HG03521 (cell line): Measurements from ENCODE around the gene PISD.
A peak's percentile ranks its signal among the peaks of the same experiment; 100 is the strongest.

ENCODE experiments used
- ATAC-seq: cut with Tn5 transposase; IDR thresholded peaks from one replicate; pipeline ENCODE4 v1.9.1; 2021; ENCODE audit warnings: mild to moderate bottlenecking, moderate library complexity; ENCODE audit not compliant: unreplicated experiment

The PISD gene

DNA sequence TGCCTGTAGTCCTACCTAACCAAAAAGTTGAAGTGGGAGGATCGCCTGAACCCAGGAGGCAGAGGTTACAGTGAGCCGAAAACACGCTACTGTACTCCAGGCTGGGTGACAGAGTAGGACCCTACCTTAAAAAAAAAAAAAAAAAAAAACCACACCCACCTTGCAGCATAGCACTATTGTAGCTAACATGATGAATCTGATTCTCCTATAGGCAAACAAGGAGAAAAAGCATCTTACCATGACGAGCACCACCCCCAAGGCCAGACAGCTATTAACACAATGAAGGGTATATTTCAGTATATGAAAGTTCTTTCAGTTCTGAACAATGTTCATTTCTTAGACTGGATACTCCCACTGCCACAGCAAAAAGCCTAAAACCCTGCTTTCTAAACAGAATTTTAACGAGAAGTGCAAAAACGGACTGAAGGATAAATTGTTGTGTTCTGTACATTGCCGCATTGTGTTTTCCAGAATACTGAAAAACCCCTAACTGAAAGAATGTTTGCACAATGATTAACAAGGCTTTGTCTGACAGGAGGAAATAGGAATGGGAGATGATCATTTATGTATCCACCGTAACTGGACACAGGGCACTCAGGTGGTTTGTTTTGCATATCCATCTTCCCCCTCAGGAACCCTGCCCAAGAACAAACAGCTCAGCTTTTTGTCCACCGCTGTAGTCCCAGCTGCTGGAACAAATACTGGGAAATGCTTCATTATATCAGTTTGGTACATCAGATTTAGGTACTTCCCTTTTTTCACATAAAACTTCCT, 8.9 kb downstream of the PISD start:
- ATAC-seq: no peak

DNA sequence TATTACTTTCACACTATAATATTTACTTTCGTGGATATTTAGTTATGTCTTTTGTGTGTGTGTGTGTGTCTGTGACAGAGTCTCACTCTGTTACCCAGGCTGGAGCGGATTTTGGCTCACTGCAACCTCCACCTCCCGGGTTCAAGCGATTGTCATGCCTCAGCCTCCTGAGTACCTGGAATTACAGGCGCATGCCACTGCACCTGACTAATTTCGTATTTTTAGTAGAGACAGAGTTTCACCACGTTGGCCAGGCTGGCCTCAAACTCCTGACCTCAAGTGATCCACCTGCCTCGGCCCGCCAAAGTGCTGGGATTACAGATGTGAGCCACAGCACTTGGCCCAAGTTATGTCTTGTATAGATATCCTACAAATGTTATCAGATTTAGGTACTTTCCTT, 9.9 kb downstream of the PISD start:
- no peak for ATAC-seq

DNA sequence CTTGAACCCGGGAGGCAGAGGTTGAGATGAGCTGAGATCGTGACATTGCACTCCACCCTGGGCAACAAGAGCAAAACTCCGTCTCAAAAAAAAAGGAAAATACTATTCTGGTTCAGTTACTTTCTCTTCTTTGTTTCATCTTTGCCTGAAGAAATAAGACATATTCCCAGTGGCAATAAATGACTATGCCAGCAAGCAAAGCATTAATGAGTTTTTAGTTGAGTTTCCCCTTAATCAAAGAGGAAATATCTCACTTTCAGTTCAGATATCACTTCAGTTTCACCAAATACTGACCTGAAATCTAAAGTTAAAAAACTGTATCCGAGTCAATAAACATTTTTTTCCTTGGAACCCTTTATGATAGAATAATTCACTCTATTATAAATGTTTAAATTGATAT, 10.4 kb downstream of the PISD start:
- no peak for ATAC-seq

DNA sequence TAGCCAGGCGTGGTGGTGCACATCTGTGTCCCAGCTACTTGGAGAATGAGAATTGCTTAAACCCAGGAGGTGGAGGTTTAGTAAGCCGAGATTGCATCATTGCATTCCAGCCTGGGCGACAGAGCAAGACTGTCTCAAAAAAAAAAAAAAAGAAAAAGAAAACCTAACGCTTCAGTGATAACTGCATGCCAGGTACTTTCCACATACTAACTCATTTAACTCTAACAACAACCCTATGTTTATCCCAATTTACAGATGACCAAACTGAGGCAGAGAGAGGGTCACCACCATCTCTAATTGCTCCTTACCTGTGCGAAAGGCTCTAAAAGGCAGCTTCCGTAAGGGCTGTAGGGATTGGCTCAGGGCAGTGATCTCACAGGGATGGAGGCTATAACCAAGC, 11.6 kb downstream of the PISD start:
- ATAC-seq: no peak

DNA sequence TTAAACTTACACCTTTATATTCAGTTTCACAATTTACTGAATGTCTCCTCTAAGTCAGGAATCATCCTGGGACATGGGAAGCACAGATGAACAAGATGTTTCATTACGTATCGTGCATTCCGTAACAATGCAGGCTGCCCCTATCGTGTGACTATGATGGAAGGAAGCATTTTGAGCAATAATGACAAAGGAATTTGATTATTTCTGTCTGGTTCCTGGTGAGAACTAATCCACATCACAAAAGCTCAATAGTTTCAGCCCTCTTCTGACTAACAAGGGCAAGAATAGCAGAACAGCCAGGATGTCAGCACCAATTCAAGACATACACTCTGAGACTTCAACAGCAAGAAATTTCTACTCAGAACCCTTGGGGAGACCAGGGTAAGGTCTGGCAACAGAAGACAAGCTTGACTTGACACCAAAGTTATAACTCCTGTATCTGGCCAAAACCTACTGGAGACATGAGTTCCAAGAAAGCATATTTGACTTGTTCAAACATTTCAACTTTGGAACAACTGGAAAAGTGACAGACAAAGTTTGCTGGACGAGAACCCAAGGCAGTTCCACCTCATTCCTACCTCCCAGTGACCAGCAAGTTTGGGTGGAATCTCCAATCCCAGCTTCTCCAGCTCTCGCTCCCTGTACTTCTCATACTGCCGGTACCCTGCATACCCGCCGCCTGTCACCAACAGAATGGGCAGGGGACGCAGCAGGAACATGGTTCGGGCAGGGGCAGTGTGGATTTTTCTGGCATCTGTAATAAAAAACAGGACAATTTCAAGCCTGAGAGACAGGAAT, 14.3 kb downstream of the PISD start:
- no peak for ATAC-seq

DNA sequence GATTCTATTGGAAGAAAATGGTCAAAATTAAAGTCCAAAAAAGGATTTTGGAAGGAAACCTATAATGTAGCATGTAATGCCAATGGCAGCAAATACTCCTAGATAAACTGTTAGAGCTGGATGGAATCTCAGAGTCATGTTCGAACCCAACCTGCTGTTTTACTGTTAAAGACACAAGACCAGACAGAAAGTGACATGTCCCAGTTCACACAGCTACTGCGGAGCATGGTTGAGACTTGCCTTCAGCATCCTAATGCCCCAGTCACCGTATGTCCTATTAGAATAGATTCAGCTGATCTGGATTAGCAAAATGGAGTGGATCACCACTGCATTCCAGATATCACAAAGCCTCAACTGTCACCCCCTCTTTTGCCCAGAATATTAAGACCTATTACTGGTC, 14.9 kb downstream of the PISD start:
- no peak for ATAC-seq

DNA sequence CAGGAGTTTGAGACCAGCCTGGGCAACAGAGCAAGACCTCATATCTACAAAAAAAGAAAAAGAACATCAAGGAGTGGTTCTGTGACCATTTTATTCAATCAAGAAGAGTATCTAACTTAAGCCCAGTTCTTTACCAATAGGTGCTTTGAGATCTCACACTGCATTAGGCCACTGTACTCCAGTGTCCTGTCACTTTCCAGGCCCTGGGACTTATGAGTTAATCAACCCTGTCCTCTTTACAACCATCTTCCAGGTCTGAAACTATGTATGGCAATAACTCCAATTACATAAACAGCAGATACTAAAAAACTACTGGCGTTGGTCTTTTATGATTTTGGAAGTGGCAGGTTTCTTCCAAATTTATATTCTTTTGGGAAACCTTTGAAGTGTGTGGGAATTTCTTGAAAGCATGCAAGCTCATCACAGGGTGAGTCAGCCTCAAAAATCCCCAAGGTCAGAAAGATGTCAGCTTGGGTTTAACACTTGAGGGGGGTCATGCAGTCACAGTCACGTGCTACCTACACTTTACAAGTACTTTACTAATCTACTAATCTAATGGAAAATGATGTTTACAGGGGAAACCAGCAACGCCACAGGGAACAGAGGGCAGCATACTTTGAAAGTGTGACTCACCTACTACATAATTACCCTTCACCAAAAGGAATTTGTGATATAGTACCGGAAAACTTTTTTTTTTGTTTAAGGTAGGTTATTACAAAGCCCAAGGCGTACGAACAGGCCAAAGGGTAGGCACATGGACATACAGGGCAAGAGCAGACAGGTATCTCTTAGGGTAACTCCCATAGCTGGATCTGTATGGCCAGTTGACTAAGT, 15.6 kb downstream of the PISD start:
- ATAC-seq: no peak

DNA sequence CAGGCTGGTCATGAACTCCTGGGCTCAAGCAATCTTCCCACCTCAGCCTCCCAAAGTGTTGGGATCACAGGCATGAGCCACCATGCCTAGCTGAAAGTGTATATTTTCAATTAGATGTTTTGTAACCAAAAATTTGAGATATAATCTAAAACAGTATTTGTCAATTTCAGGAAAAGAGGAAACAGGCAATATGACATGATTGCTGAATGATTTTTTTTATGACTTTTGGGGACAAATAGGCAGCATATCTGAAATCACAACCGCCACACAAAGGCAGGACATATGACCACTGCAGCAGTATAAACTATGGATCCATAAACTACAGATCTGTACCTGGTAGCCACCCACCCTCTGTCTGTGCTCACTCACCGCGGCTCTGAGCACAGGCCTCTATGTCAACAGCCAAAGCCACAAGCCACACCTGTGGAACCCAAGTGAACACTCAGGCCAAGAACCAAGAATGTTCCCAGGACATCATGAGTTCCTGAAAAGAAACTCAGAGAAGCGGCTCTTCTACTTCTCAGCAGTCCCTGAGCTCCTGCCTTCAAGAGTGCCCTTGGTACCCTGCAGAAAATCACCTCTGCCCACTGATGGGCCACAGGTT, 22.5 kb downstream of the PISD start:
- no peak for ATAC-seq

DNA sequence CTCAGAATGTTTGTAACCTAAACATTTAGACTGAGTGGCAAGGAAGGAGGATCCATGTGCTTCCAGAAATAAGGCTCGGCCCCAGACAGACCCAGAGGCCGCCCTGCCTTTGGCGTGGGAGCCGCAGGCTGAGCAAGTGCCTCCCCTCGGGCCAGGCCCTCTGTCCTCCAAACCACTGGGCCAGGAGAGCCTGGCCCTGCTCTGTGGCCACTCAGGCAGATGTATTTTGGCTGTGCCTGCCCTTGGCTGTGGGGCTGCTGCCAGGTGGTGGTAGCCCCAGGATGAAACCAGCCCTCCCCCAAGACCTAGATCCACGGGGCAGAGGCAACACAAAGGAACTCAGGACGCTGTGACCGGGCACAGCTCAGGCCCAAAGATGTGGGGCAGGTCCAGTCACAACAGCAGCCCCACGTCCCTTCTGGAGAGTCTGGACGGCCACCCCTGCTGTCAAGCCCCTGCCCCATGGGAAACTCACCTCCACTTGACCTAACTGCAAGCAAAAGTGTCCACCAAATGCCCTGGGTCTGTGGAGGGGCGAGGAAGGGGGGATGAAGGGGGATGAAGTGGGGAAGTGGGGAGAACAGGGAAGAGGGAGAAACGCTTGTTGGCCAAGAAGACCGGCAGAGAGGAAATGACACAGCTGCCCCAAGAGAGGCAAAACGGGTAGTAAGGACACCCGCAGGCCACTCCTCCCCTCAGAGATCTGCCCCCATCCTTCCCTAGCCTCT, 24.0 kb downstream of the PISD start:
- peak; percentile 52 for ATAC-seq

DNA sequence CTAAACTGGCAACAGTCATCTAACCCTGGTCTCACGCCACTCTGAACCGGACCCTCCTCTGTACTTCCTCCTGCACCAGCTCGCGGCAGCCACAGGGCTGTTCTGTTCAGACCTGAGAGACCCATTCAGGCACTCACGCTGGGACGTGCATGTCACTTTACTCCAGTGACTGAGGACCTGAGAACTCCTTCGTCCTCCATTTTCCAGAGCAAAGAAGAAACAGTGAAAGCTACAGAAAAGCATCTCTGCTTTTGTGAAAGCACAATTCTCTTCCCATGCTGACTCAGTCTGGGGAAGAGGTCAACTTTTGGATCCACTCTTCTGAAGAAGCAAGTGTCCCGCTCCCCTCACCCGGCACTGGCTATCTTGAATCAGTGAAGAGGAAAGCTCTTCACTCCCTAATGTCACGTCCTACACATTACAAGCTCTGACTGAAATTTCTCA, 24.5 kb downstream of the PISD start:
- peak; percentile 35 for ATAC-seq

DNA sequence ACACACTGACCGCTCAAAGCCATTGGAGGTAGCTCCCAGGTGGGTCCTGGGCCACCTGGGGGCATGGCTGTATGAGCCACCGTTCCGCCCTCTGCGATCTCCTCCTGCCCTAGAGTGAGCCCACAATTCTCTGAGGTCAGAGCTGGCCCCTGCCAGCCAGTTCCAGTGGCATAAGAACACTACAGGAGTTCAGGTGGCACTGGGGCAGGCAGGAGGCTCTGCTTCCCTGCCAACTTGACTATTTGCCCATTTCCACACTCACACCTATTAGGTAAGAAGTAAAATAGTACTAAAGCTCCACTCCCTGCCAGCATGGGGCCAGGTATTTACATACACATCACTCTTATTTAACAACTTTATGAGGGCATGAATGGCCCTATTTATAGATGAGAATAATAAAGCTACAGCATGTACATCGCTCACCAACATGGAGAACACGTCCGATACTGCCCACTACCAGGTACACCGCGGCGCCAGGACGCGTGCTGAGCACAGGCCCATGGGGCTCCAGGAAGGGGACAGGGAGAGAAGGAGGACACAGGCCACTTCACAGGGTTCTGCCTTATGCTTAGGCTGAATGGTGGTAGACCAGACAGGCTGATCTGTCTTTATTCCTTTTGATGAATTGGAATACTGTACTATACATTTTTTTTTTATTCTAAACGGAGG, 26.2 kb downstream of the PISD start:
- ATAC-seq: no peak

DNA sequence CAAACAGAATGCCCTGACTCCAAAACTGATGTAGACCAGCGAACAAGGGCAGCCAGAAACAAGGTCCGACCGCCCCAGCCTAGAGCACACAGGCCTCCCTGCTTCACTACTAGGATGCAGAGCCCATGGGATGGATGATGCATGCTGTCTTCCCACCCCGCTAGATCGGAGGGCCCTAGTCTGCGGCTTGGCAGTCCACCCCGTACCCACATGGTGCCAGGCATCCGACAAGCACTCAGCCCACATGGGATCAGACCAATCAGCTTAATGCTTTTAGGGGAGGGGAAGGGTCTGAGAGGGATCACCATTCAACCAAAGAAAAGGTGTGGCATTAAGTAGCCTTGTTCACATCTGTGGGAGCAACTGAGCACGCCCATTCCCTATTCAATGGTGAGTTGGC, 30.6 kb downstream of the PISD start:
- no peak for ATAC-seq

DNA sequence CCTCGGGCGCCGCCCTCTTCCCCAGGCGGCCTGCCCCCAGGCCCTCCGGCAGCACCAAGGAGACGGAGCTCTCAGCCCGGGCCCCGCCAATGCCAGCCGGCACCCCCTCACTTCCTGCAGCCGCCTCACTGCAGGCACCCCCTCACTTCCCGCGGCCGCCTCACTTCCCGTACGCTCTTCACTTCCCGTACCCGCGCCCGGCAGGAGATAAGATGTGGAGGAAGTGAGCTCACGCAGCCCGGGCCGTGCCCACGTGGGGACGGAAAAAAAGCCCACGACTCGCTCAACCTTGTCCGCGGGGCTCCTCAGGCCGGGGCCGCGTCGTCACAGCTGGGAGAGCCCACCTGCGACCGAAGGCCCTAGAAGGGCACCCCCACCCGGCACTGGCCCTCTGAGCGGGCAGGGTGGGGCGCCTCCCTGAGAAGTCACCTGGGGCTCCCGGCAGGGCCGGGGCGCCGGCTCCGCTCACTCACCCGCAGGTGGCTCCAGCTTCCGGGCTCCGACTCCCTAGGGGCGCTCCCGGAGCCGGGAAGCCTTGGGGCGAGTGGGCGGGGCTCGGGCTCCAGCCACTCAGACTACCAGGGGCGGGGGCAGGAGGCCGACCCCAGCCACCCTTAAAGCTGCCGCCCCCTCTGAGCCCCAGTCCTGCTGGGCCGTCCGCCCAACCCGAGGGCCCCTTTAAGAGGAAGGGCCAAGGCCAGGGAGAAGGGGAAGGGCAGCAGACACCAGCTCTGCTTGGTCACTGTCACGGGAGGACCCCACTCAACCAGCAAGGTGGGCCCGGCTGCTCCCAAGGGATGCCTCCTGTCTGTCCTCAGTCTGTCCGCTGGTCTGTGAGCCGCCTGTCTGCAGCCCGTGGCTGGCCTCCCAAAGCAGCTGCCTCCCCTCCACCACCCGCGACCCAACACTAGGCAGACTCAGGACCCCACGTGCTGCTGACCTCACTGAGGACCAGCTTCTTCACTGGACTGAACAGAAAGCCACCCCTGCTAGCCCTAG, 31.4 kb downstream of the PISD start:
- peak; percentile 52 for ATAC-seq

DNA sequence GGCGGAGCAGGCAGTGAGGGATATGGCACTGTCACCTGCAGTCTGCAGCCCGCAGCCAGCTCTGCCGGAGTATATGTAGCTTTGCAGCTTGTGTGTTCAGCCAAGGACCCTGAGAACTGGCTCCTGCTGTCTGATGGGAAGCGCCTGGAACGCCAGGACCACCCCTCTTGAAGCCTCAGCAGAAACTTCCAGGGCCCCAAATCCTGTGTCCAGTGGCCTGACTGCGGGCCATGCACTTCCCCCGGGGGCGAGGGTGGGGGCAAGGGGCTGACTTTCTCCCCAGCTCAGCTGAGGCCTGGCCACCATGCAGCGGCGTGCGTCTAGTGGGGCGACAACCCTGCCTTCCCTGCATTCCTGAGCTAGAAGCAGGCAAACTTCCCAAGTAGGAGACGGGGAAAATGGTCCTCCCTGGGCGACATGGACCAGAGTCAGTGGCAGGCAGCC, 32.3 kb downstream of the PISD start:
- ATAC-seq: no peak

DNA sequence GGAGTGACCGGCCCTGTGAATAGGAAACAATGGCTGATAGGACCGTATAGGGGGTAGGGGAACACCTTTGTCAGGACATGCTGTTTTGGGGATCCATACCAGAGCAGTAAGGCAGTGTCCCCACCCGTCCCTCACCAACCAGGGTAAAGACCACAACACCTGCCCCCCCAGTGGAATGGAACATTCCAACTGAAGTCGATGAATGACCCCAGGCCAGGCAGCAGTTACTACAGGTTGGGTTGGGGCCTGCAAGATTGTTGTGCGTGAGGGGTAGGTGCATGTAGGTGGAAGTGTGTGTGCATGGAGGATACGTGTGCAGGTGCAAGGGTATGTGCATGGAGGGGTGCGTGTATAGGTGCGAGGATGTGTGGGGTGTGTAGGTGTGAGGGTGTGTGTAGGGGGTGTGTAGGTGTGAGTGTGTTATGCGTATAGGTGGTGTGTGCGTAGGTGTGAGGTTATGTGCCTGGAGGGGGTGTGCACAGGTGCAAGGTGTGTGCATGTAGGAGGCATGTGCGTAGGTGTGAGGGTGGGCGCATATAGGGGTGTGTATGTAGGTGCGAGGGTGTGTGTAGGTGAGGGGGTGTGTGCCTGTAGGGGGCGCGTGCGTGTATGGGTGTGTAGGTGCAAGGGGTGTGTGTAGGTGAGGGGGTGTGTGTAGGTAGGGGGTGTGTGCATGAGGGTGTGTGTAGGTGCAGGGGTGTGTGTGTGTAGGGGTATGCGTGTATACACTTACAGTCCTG, 32.9 kb downstream of the PISD start:
- ATAC-seq: no peak

DNA sequence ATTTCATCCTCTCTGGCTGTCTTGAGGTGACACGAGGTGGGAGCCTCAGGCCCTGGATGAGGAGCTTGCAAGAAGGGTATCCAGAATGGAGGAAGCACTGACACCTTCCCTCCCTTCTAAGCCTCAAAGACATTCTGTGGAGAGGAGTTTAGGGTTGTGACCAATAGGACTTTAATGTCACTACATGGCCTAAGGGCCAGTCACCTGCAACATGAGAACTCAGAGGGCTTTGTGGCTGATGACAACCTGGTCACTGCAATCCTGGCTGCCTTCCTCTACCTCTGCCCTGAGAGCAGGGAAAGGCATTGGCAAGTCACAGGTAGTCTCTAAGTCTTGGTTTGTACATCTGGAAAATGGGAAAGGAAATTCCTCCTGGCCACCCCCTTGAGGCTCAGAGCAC, 33.7 kb downstream of the PISD start:
- no peak for ATAC-seq

DNA sequence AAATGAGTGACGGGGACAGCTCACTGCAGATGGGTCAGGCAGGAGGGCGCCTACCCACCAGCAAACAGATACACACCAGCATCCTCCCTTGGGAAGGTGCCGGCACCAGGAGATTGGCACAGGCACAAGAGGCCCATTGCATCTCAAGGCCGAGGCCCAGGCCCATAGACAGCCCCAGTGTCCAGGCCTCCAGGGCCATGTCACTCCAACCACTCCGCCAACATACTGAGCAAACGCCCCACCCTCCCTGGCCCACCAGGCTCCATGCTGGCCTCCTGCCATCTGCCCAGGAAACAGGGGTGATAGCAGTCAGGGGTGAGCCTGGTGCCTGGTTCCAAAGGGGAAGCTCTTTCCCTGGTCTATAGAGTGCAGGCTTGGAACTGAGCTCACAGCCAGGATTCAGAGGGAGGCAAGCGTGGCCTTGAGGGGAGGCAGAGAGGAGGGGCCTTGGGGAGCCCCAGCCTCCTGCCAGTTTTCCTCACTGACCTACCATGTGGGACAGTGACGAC, 34.7 kb downstream of the PISD start:
- no peak for ATAC-seq
